Lower lobe of right lung (tissue), 2 donors: ENCODE measurements around the gene PLEKHG7. TPM values are rescaled to one million over a fixed set of nuclear protein-coding genes. Genes with fewer than 3 reads are reported as not detected.
"Not testable (repeated sequence)": the region's sequence is repeated elsewhere in the genome, so short reads cannot be mapped to it uniquely, and the experiment has no call there.

Experiments used
- ATAC-seq, 2 donors: fragments of 200-7000 bp; cut with Tn5 transposase; one replicate each; pipeline ENCODE4 v1.9.1; 2020 to 2022; ENCODE audit warnings: mild to moderate bottlenecking in 2 of 2, moderate library complexity in 2 of 2
- DNase-seq: peaks from one replicate; pipeline ENCODE4 v3.0.0-alpha.2; 2020
- H3K27ac ChIP-seq: fragments of 200-600 bp; one replicate; pipeline ENCODE4 v1.8.0; 2022
- H3K27me3 ChIP-seq: fragments of 200-600 bp; one replicate; pipeline ENCODE4 v1.8.0; 2022; ENCODE audit warnings: low read depth
- H3K36me3 ChIP-seq: fragments of 200-600 bp; one replicate; pipeline ENCODE4 v1.8.0; 2022; ENCODE audit warnings: mild to moderate bottlenecking
- H3K4me1 ChIP-seq: fragments of 200-600 bp; one replicate; pipeline ENCODE4 v1.8.0; 2022
- H3K4me3 ChIP-seq: fragments of 200-600 bp; one replicate; pipeline ENCODE4 v1.8.0; 2022; ENCODE audit warnings: mild to moderate bottlenecking
- H3K9me3 ChIP-seq: fragments of 200-600 bp; one replicate; pipeline ENCODE4 v1.8.0; 2022
- CTCF ChIP-seq: fragments of 200-600 bp; IDR thresholded peaks from one replicate; pipeline ENCODE4 v1.8.0; 2022; ENCODE audit warnings: antibody characterized with exemption, mild to moderate bottlenecking
- intact Hi-C: fragments of 100-400 bp; cut with DNase I; formaldehyde crosslinking; loops from one replicate; pipeline ENCODE4 v1.11.0; 2022
- total RNA-seq: library from RNA; stranded (reverse); fragmentation: NEBNext Ultra II Directional; extraction: Animal tissue kit (Norgen Biotek cat#: 25700); gene quantifications from one replicate; pipeline ENCODE4 v1.2.1, GENCODE V29; 2021
- donor health status: DM: no; HTN: yes; CAD: no; lungs with severe emphysema.

PLEKHG7 gene
- total RNA-seq, 1 donor from 2014 or later, result 1.6 TPM

- DNase-seq (no peak), ATAC-seq (no peak)
- Histone ChIP-seq H3K4me3 (no peak overlapping the region), H3K36me3 (no peaks in the 10 kb centered on the region), H3K4me1 (no peaks in the 10 kb centered on the region), H3K9me3 (no peaks in the 10 kb centered on the region), H3K27me3 (no peaks in the 10 kb centered on the region), H3K27ac (no peak overlapping the region)
- TF ChIP-seq CTCF, result no peak
- intact Hi-C loops, result no loop called here
Observed at GRCh38 chr12:92747151-92747550, 44.4 kb downstream of the PLEKHG7 start.

- H3K27ac ChIP-seq, DNase-seq, H3K27me3 ChIP-seq, H3K4me1 ChIP-seq, intact Hi-C loops, H3K9me3 ChIP-seq, ATAC-seq, H3K36me3 ChIP-seq, H3K4me3 ChIP-seq: not testable (repeated sequence)
Observed at GRCh38 chr12:92749691-92750090, 46.9 kb downstream of the PLEKHG7 start.

GRCh38 chr12:92753976-92754885, 51.4 kb downstream of the PLEKHG7 start:
- ATAC-seq (peak in 1 of 2 donors; percentile 35), DNase-seq (no peak)
- no peak overlapping the region for H3K4me3 ChIP-seq
- H3K27me3 ChIP-seq, result no peaks in the 10 kb centered on the region
- no peak for TF ChIP-seq CTCF
- H3K36me3 ChIP-seq, result no peaks in the 10 kb centered on the region
- intact Hi-C loops, result no loop called here
- H3K9me3 ChIP-seq, result no peaks in the 10 kb centered on the region
- H3K27ac ChIP-seq, result no peak overlapping the region
- H3K4me1 ChIP-seq, result no peaks in the 10 kb centered on the region

- ATAC-seq (no peak), DNase-seq (no peak)
- H3K9me3 ChIP-seq, result peaks cover 3% of the 10 kb centered on the region
- intact Hi-C loops, result no loop called here
- H3K27ac ChIP-seq, result no peak overlapping the region
- no peak overlapping the region for H3K4me3 ChIP-seq
- H3K4me1 ChIP-seq, result no peaks in the 10 kb centered on the region
- TF ChIP-seq CTCF, result no peak
- no peaks in the 10 kb centered on the region for H3K27me3 ChIP-seq
- H3K36me3 ChIP-seq, result no peaks in the 10 kb centered on the region
Observed at GRCh38 chr12:92756898-92757596, 54.3 kb downstream of the PLEKHG7 start.

GRCh38 chr12:92757597-92758121, 54.9 kb downstream of the PLEKHG7 start:
- no peak for ATAC-seq
- H3K9me3 ChIP-seq, result peaks cover 3% of the 10 kb centered on the region
- H3K4me3 ChIP-seq, result no peak overlapping the region
- H3K4me1 ChIP-seq, result no peaks in the 10 kb centered on the region
- DNase-seq, result no peak
- no peaks in the 10 kb centered on the region for H3K36me3 ChIP-seq
- intact Hi-C loops, result no loop called here
- no peak for TF ChIP-seq CTCF
- H3K27ac ChIP-seq, result no peak overlapping the region
- no peaks in the 10 kb centered on the region for H3K27me3 ChIP-seq
